Left colon (tissue), 2 donors: ENCODE results near the gene ENAM. TPM values are rescaled to one million over a fixed set of nuclear protein-coding genes. Genes with fewer than 3 reads are reported as not detected.
"Not testable (repeated sequence)": the region's sequence is repeated elsewhere in the genome, so short reads cannot be mapped to it uniquely, and the experiment has no call there.

Experiments used
- ATAC-seq: fragments of 200-7000 bp; cut with Tn5 transposase; one replicate; pipeline ENCODE4 v1.9.1; 2020; ENCODE audit warnings: mild to moderate bottlenecking, moderate library complexity
- DNase-seq, 2 donors: peaks; one replicate each; pipeline ENCODE4 v3.0.0-alpha.2; 2020
- intact Hi-C, 2 donors: fragments of 100-400 bp; cut with DNase I in 1 of 2; cut with micrococcal nuclease in 1 of 2; formaldehyde crosslinking; loops; one replicate each; pipeline versions ENCODE4 v1.11.2 to v1.14.0; 2022; cut with DNase I, micrococcal nuclease
- total RNA-seq, 2 donors: library from RNA; stranded (reverse); fragmentation: NEBNext Ultra II Directional; extraction: Animal tissue kit (Norgen Biotek cat#: 25700); gene quantifications; one replicate each; pipeline ENCODE4 v1.2.1, GENCODE V29; 2021
- donor health status: DM: no; HTN: no; CAD: no.
- donor health status: DM: yes; HTN: yes; CAD: no.

The ENAM gene
- total RNA-seq, 2 donors from 2014 or later, result not detected

DNA sequence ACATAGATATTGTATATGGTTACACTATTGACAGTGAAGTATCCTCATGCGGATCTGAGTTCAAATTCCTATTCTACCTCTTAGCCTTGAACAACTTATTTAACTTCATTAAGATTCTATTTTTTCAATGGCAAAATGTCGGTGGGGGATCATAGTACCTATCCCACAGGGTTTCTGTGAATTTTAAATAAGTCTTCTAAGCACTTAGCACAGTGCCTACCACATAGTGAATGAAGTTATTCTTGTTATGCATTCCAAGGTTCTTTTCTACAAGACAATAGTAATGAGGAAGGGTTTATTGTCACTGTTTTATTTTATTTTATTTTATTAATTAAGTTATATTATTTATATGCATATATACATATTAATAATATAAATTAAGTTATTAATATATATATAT is 8.8 kb upstream of the ENAM start:
- ATAC-seq, result no peak
- no peak for DNase-seq
- intact Hi-C loops, result no loop called here

DNA sequence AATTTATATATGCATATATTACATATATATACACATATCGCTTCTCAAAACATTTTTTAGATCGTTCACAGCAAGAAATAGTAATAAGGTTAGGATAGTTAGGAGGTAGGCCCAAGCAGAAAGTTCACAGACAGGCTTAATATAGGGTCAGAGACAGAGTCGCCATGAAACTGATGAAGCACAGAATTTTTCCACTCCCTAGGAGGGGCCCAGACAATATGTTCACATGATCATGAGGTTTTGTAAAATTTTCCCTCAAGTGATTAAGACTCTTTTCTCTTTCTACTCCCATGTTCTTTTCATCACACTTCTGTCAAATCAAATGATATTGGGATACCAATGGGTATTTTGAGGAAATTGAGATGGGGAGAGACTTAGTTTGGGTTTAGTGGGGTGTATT is 5.2 kb upstream of the ENAM start:
- intact Hi-C loops, result no loop called here
- ATAC-seq (no peak), DNase-seq (no peak)

DNA sequence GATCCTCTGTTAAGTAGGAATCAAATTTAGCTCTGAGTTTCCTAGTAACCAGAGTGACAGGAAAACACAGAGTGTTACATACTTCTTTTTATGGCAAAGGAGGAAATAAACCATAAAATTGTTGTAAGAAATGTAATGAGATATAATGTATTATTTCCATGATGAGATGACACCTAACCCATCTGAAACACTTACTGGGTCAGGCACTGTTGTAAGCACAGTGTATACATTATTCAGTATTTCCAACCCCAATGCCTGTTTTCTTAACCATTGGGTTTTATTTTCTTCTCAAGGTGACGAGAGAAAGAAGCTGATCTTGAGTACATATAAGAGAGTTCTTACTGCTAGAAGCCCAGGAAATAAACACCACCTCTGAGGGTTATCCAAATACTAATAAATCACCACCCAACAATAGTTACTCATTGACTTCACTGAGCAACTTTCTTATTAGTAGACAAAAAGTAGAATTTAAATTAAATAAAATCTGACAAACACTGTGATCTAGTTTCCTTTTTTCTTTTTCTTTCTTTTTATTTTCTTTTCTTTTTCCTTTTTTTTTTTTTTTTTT is 4.2 kb upstream of the ENAM start:
- intact Hi-C loops, result no loop called here
- DNase-seq (no peak), ATAC-seq (peak; percentile 49)

DNA sequence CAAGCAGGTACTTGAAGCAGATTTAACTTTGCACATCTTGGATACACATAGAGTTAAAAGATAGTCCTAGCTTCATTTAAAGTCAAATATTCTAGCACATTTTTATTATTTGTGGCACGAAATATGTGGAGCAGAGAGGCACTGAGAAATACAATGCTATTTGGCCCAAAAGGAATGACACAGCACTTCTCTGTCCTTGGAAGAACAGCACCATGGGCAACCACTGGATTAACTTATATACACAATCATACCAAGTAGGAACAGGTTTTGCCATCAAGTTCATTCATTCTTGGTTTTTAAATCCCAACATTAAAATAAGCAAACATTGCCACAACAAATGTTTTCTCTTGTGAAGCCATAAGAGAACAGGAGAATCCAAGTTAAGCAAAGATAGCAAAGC is 924 bp upstream of the ENAM start:
- ATAC-seq (no peak), DNase-seq (no peak)
- intact Hi-C loops, result no loop called here

DNA sequence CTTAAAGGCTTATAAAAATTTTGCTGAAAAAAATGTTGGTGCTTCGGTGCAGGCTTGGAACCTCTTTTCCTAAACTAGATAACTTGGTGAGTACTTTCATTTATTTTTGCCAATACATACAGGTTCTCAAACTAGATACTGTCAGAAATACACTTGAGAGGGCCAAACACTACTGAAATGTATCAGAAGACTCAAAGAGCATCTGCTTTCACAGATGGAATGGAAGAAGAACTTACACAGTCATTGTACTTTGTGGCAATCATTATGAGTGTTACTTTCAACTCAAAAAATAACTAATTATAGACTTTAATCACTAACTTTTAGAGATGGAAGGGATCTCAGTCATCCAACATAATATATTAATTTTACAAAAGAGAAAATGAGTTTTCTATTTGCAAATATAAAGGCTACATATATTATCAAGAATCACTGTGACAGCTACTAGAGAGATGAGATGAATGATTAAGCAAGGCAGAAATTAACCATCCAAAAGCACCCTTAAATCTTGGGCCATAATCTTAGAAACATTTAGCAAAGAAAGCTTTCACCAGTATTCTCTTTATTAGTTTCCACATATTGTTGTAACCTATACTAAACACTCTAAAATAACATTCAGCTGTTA is 1.0 kb downstream of the ENAM start:
- intact Hi-C loops, result no loop called here
- DNase-seq (no peak), ATAC-seq (no peak)

DNA sequence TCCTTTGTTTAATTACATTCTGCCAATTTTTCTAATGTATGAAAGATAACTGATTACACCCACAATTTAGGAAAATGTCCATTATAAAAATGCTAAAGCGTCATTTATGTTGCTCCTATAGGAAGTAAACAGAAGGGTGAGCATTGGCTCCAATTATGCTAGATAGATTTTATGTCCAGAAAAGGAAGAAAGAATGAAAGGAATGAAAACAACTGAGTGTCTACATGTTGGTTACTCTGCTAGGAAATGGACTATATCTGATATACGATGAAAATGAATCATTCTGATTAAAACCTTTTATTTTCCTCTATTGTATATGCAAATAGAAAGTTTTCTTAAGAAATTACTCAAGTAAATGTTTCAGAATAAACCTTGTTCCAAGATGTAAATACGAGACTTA is 1.6 kb downstream of the ENAM start:
- DNase-seq (no peak), ATAC-seq (no peak)
- intact Hi-C loops, result no loop called here

DNA sequence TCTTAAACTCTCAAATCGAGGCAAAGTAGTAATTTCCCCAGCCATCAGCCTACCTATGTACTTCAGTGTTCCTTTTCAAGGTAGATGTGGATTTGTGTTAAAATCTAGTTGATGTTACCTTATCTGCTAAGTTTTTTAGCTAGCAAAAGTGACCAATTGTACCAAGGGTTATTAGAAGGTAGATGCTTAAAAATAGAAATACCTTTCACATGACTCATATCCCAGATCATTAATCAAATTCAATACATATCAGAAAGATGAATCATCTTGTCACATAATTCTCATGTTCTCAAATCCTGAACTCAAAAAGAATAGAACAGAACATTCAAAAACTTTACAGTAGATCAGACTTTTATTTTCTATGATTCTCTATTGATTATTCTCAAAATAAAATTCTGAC is 3.5 kb downstream of the ENAM start:
- no peak for DNase-seq
- no peak for ATAC-seq
- intact Hi-C loops, result no loop called here

DNA sequence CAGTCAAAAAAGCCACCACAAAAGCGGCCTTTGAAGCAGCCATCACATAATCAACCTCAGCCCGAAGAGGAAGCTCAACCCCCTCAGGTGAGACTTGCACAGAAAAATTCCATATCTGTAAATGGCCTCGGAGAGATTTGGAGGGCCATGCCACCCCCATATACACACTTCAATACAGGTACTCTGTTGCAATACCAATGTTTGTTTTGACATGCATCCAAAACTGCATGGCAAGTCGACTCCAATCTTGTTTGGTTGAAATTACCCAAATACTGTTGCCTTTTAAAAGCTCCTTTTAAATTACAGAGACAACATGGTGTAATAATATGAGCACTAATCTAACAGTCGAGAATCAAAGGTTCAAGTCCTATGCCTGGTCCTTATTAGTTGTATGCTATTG is 5.9 kb downstream of the ENAM start:
- ATAC-seq (no peak), DNase-seq (no peak)
- intact Hi-C loops, result no loop called here

DNA sequence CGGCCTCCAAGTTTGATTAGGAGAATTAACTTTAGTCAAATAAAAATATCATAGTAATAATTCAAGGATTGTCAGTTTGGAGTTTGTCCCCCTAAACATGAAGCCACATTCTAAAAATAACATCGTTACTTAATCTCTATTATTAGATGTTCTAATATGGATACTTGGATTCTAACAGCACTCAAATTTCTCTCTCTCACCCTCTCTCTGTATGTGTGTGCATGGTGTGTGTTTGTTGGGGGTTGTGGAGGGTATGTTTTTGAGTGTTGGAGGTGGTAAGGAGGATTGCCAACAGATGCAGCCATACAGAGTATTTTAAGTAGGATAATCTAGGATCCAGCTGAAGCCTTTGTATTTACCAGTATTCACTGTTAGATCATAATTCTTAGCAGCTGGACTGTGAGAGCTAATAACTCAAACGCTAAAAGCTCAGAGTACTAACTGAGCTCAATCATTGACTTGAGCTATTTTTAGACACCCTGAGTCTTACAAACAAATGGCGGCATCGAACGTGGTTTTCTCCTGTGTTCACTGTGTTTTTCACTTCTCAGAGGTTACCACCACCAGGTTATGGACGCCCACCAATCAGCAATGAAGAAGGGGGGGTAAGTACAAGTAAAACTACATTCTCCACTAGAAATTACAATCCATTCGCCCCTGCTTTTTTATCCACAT is 8.8 kb downstream of the ENAM start:
- DNase-seq, result no peak
- no peak for ATAC-seq
- intact Hi-C loops, result no loop called here

DNA sequence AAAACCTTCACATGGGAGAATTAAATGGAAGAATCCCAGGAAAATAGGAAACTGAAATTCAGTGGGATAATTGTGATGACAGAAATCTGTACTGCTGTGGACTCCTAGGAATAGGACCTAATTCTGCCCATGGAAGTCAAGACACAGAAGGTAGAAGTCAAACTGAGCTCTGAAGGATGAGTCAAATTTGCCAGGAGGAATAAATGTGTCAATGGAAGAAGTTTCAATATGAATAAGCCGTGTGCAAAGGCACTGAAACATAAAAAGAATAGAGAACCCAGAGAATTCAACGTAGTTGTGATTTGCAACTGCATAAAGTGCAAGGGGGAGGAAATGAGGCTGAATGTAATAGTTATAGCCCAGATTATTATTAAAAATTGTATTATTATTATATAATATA is 11.6 kb downstream of the ENAM start:
- DNase-seq (no peak), ATAC-seq (no peak)
- intact Hi-C loops, result no loop called here

DNA sequence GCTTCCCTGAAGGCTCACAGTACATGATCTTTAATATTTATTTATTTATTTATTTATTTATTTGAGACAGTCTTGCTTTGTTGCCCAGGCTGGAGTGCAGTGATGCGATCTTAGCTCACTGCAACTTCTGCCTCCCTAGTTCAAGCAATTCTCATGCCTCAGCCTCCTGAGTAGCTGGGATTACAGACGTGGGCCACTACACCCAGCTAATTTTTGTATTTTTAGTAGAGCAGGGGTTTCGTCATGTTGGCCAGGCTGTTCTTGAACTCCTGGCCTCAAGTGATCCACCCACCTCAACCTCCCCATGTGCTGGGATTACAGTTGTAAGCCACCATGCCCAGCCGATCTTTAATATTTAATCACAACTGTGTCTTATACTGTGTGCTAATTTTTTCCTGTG is 22.2 kb downstream of the ENAM start:
- ATAC-seq, DNase-seq: not testable (repeated sequence)
- intact Hi-C loops, result loop anchor here in 1 of 2 donors (5.0 kb wide), 1 partner anchor 357 kb away; no protein-coding TSS in a partner anchor

DNA sequence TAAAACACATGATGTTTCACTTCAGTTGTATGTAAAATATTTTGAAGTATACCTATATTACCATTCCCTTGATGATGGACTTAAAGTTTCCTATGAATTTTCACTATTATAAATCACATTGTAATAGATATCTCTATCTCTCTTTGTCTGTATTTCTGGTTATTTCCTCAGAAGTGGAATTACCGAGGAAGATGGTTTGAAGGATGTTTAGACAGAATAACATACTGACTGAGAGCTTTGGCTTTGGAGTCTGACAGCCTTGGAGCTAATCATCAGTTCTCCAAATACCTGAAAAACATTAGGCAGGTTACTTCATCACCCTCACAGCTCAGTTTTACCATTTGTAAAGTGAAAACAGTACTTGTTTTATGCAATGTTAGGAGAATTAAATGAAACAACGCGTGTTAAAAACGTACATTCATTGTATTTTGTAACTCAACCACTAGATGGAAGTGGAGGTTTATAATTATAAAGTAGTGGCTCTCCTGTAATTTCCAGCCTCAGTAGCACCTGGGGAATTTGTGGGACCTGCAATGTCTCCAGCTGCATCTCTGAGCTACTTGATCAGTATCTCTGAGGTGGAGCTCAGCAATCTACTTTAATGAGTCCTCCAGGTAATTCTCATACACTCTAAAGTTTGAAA is 23.4 kb downstream of the ENAM start:
- DNase-seq (no peak), ATAC-seq (peak; percentile 64)
- intact Hi-C loops, result loop anchor here in 1 of 2 donors (5.0 kb wide), 1 partner anchor 355 kb away; no protein-coding TSS in a partner anchor

DNA sequence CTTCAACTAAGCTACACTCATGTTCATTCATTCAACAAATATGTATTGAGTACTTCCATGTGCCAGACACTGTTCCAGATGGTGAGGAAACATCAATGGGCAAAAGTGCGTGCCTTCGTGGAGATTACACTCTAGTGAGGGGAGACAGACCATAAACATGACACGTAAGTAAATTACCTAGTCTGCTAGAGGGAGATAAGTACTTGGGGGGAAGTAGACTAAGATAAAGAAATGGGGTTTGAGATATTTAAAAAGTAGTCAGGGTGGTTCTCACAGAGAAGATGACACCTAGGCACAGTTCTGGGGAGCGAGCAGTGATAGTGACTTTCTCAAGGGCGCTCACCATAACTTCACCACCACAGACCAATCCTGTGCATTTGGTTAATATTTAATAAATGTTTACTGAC is 26.1 kb downstream of the ENAM start:
- ATAC-seq, result no peak
- DNase-seq, result no peak
- intact Hi-C loops, result loop anchor here in 1 of 2 donors (5.0 kb wide), 1 partner anchor 353 kb away; no protein-coding TSS in a partner anchor

DNA sequence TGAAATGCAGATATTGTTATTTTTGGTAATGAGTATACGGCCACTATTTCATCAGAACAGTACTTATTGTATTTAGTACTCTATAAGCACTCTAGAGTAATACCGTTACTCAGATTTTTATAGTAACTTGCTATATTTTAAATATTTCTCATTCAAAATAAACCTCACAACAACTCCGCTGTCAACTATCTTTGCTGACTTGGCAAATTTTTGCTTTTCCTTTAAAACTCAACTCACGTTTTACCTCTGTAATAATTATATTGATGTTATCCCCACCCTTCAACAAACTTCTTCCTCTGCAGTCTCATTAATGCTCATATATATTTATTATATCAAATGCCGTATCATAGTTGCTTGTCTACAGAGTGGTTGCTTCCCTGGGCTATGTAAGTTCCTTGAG is 28.8 kb downstream of the ENAM start:
- intact Hi-C loops, result no loop called here
- DNase-seq (no peak), ATAC-seq (no peak)

DNA sequence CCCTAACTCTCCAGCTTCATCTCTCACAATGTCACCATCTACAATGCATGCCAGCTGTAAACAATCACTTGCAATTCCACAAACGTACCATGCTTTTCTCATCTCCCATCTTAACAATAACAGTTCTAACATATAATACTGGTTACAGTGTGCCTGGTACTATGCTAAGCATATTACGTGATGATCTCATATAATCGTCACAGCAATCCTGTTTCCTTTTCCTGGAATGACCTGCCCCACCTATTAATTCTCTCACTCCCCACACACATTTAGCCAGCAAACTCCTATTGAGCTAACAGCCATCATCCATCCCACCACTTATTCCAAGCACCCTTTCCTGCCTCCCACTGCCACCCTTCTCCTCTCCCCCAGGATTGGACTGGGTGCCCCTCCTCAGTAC is 29.9 kb downstream of the ENAM start:
- DNase-seq (no peak), ATAC-seq (no peak)
- intact Hi-C loops, result no loop called here

DNA sequence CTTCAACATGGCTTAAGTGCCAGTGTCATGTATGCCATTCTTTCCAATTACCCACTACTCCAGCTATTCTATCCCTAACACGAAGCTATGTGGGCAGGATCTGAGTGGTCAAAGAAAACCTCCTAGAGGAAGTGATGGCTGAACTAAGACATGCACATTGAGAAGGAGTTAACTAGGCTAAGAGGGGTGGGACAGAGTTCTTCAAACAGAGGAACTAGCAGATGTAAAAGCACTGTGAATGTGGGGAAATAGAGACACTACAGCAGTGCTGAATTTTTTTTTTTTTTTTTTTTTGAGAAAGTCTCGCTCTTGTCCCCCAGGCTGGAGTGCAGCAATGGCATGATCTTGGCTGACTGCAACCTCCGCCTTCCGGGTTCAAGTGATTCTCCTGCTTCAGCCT is 31.6 kb downstream of the ENAM start:
- no peak for ATAC-seq
- intact Hi-C loops, result no loop called here
- DNase-seq, result no peak

DNA sequence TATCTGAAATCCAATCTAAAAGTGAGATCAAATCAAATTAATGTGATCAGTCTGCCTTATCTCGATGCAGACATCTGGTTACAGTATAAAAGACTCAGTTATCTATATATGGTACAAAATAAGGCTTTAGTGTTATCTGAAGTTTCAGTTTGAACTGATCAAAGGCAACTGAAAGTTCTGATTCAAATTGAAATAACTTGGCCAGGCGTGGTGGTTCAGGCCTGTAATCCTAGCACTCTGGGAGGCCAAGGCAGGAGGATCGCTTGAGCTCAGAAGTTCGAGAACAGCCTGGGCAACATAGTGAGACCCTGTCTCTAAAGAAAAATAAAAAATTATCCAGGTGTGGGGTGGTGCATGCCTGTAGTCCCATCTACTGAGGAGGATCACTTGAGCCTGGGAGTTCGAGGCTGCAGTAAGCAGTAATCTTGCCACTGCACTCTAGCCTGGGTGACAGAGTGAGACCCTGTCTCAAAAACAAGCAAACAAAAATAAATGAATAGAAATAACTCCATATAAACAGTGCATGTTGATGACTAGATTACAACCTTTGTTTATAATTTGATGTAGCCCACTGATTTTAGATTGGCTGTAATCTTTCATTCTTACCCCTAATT is 32.9 kb downstream of the ENAM start:
- ATAC-seq, intact Hi-C loops: not testable (repeated sequence)

DNA sequence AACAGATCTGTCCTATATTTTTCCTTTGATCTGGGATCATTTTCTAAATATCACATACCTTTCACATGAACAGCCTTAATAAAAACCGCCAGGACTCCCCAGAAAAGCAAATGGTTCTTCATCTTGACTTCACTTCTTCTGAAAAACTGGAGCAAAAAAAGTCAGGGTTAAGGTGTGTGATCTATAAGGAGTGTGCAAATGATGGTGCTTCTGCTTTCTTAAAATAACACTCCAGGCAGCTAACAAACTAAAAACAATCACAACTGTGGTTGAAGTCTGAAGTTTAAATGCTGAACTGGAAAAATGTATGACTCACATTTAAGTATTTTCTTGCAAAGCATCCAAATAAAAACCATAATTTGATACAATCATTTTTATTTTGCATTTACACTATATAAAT is 37.8 kb downstream of the ENAM start, which contains the start of gene JCHAIN:
Gene JCHAIN (minus strand): TSS at position 140 of the 400 bp plus-strand sequence. CDS start 18 bp downstream, at position 122.
- DNase-seq (no peak), ATAC-seq (no peak)
- intact Hi-C loops, result no loop called here

More for the DNA sequence above, 32.9 kb downstream of the ENAM start:
- not testable (repeated sequence) for DNase-seq

DNA sequence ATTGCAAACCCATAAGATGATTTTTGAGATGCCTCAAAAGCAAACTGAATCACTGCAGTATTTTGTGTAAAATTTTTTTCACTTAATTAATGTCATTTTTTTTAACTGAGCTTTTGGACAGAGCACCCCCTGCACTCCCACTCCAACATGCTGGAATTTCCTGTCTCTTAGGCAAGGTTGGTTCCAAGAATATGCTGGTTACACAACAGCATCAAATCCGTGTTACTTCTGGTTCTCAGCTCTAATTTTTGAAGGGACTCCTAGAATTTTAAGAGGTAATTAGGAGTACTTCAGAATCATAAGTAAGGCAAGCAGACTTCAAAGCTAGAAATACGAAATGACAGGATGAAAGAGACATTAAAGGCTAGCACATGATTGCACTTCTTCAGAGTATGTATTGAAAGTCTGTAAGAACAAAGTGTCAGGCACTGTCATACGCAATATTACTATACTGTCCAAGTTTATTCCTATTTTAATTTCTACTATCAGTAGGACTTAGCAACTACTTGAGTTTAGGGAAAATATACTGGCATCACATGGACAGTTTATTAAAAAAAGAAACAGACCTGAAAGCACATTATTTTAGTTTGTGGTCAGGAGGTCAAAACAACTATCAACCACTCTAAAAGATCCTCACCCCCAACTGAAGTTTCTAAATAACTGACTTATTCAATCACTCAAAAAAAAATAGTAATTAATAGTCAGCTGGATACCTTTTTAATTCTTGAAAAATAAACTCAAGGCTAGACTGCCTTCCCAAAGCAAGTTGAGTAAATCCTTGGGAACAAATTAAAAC is 39.4 kb downstream of the ENAM start:
- no peak for ATAC-seq
- intact Hi-C loops, result no loop called here
- DNase-seq, result no peak
